GM12878 (cell line): ENCODE results near the gene TMEM41A. TPM values are rescaled to one million over a fixed set of nuclear protein-coding genes. Genes with fewer than 3 reads are reported as not detected.

Experiments used
- CUX1 ChIP-seq: IDR thresholded peaks from 2 replicates; pipeline ENCODE4 v1.6.1; 2012; ENCODE audit warnings: improper control_type of control experiment, low read depth, low read length; ENCODE audit not compliant: insufficient replicate concordance
- E4F1 ChIP-seq: fragments of 450-650 bp; IDR thresholded peaks from 2 replicates; pipeline ENCODE4 v1.6.1; 2018; ENCODE audit warnings: borderline replicate concordance, mild to moderate bottlenecking; ENCODE audit not compliant: partially characterized antibody
- FOXK2 ChIP-seq: fragments of 450-650 bp; IDR thresholded peaks from 2 replicates; pipeline ENCODE4 v1.6.1; 2017; ENCODE audit warnings: mild to moderate bottlenecking, moderate library complexity
- PML ChIP-seq: IDR thresholded peaks from 2 replicates; pipeline ENCODE4 v1.6.1; 2012; ENCODE audit warnings: low read length, inconsistent platforms
- RAD51 ChIP-seq: fragments of 450-650 bp; IDR thresholded peaks from 2 replicates; pipeline ENCODE4 v1.6.1; 2016; ENCODE audit warnings: moderate library complexity, mild to moderate bottlenecking, inconsistent platforms
- RB1 ChIP-seq: fragments of 450-650 bp; formaldehyde crosslinking; IDR thresholded peaks from 2 replicates; pipeline ENCODE4 v1.6.1; 2017; ENCODE audit warnings: mild to moderate bottlenecking, borderline replicate concordance
- RFX5 ChIP-seq: IDR thresholded peaks from 2 replicates; pipeline ENCODE4 v1.6.1; 2011; ENCODE audit warnings: low read depth, low read length, improper control_type of control experiment
- RUNX3 ChIP-seq: IDR thresholded peaks from 2 replicates; pipeline ENCODE4 v1.6.1; 2012; ENCODE audit warnings: low read length, inconsistent platforms
- SMAD5 ChIP-seq: IDR thresholded peaks from 2 replicates; pipeline ENCODE4 v1.6.1; 2016; ENCODE audit warnings: antibody characterized with exemption, low read depth
- WRNIP1 ChIP-seq: IDR thresholded peaks from 2 replicates; pipeline ENCODE4 v1.6.1; 2011; ENCODE audit warnings: low read depth, low read length, improper control_type of control experiment, borderline replicate concordance
- polyA plus RNA-seq, 11 experiments: library from polyadenylated mRNA; depleted of rRNA in 4 of 11; unstranded in 6 of 11; stranded (reverse) in 5 of 11; fragments of >200 nt; fragmentation: Nextera tagmentation in 4 of 11; fragmentation: Illumina TruSeq in 1 of 11; extraction: Ambion mirVana in 4 of 11; extraction: Trizol in 1 of 11; gene quantifications; 1 replicate in 1 of 11; 2 replicates in 10 of 11; pipeline versions ENCODE4 v1.2.1 to v1.2.3, GENCODE V29; 2011 to 2016; ENCODE audit warnings: inconsistent platforms in 2 of 11, missing spikeins in 2 of 11, low read depth in 1 of 11
- total RNA-seq, 4 experiments: library from RNA; depleted of rRNA in 3 of 4; stranded (reverse); fragments of >200 nt in 3 of 4; fragmentation: Illumina TruSeq in 1 of 4; extraction: Trizol in 1 of 4; gene quantifications; 2 replicates each; pipeline versions ENCODE4 v1.2.1 to v1.2.3, GENCODE V29; 2013 to 2021
- TF ChIP-seq, protein P1 (sequence below): fragments of 450-650 bp; IDR thresholded peaks from 2 replicates; pipeline ENCODE4 v1.6.1; 2017; ENCODE audit warnings: mild to moderate bottlenecking, moderate library complexity
- TF ChIP-seq, protein P2 (sequence below): IDR thresholded peaks from 2 replicates; pipeline ENCODE4 v1.6.1; 2012; ENCODE audit warnings: low read depth, low read length, improper control_type of control experiment
- TF ChIP-seq, protein P3 (sequence below): IDR thresholded peaks from 2 replicates; pipeline ENCODE4 v1.6.1; 2011; ENCODE audit warnings: low read depth, mild to moderate bottlenecking, low read length, moderate library complexity, borderline replicate concordance; ENCODE audit errors: extremely low read depth
- TF ChIP-seq, protein P4 (sequence below): fragments of 150-350 bp; IDR thresholded peaks from 2 replicates; pipeline ENCODE4 v1.6.1; 2014; ENCODE audit warnings: mild to moderate bottlenecking, low read depth, low read length

Gene TMEM41A
- total and polyA plus RNA-seq, 10 of the 15 experiments (the other 5 are each of a cell fraction or from before 2014, with no cell fraction given), result 13.9 to 33.2 (median 21.8) TPM

DNA sequence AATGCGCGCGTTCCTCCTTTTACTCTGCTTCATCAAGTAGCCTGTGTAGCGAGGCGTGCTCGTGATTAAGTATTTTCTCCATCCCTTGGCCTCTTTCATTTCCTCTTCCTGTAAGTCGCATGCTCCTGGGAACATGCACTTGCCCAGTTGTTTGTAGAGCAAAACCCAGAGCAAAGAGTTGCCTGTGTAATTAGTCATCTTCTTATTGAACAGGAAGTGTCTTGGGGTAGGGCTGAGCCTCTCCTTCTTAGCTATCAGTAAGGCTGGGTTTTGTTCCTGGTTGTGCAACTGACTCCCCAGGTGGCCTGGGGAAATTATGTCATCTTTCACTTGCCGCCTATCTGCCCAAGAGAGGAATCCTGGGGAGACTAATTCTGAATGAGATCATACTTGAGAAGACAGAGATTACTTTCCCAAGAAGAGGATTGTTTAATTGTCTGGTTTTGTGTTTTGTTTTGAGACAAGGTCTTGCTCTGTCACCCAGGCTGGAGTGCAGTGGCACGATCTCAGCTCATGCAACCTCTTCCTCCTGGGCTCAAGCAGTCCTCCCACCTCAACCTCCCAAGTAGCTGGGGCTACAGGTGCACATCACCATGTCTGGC, 38.6 kb upstream of the TMEM41A start (continued):
- TF ChIP-seq, protein P1, sequence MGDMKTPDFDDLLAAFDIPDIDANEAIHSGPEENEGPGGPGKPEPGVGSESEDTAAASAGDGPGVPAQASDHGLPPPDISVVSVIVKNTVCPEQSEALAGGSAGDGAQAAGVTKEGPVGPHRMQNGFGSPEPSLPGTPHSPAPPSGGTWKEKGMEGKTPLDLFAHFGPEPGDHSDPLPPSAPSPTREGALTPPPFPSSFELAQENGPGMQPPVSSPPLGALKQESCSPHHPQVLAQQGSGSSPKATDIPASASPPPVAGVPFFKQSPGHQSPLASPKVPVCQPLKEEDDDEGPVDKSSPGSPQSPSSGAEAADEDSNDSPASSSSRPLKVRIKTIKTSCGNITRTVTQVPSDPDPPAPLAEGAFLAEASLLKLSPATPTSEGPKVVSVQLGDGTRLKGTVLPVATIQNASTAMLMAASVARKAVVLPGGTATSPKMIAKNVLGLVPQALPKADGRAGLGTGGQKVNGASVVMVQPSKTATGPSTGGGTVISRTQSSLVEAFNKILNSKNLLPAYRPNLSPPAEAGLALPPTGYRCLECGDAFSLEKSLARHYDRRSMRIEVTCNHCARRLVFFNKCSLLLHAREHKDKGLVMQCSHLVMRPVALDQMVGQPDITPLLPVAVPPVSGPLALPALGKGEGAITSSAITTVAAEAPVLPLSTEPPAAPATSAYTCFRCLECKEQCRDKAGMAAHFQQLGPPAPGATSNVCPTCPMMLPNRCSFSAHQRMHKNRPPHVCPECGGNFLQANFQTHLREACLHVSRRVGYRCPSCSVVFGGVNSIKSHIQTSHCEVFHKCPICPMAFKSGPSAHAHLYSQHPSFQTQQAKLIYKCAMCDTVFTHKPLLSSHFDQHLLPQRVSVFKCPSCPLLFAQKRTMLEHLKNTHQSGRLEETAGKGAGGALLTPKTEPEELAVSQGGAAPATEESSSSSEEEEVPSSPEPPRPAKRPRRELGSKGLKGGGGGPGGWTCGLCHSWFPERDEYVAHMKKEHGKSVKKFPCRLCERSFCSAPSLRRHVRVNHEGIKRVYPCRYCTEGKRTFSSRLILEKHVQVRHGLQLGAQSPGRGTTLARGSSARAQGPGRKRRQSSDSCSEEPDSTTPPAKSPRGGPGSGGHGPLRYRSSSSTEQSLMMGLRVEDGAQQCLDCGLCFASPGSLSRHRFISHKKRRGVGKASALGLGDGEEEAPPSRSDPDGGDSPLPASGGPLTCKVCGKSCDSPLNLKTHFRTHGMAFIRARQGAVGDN, result peak; percentile 83
- TF ChIP-seq E4F1 (no peak), RB1 (no peak), PML (peak; percentile 66; the same call in 1 of the 2 replicates), RUNX3 (peak; percentile 66), FOXK2 (no peak), WRNIP1 (no peak), SMAD5 (no peak), RAD51 (no peak), RFX5 (no peak), CUX1 (no peak)
- TF ChIP-seq, protein P2, sequence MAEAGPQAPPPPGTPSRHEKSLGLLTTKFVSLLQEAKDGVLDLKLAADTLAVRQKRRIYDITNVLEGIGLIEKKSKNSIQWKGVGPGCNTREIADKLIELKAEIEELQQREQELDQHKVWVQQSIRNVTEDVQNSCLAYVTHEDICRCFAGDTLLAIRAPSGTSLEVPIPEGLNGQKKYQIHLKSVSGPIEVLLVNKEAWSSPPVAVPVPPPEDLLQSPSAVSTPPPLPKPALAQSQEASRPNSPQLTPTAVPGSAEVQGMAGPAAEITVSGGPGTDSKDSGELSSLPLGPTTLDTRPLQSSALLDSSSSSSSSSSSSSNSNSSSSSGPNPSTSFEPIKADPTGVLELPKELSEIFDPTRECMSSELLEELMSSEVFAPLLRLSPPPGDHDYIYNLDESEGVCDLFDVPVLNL, result no peak
- TF ChIP-seq, protein P3, sequence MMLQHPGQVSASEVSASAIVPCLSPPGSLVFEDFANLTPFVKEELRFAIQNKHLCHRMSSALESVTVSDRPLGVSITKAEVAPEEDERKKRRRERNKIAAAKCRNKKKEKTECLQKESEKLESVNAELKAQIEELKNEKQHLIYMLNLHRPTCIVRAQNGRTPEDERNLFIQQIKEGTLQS, result no peak
- TF ChIP-seq, protein P4, sequence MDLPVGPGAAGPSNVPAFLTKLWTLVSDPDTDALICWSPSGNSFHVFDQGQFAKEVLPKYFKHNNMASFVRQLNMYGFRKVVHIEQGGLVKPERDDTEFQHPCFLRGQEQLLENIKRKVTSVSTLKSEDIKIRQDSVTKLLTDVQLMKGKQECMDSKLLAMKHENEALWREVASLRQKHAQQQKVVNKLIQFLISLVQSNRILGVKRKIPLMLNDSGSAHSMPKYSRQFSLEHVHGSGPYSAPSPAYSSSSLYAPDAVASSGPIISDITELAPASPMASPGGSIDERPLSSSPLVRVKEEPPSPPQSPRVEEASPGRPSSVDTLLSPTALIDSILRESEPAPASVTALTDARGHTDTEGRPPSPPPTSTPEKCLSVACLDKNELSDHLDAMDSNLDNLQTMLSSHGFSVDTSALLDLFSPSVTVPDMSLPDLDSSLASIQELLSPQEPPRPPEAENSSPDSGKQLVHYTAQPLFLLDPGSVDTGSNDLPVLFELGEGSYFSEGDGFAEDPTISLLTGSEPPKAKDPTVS, result no peak
